Panc1 (cell line): Measurements from ENCODE around the gene KCNJ5.

Experiments
- POLR2AphosphoS5 ChIP-seq: IDR thresholded peaks from 2 replicates; pipeline ENCODE4 v1.6.1; 2012; ENCODE audit warnings: mild to moderate bottlenecking, low read depth, low read length, moderate library complexity
- SIN3A ChIP-seq: IDR thresholded peaks from 2 replicates; pipeline ENCODE4 v1.6.1; 2012; ENCODE audit warnings: low read depth, mild to moderate bottlenecking, low read length, moderate library complexity, borderline replicate concordance; ENCODE audit not compliant: insufficient read depth
- TCF7L2 ChIP-seq: IDR thresholded peaks from 2 replicates; pipeline ENCODE4 v1.6.1; 2011; ENCODE audit warnings: mild to moderate bottlenecking, low read depth, low read length, inconsistent platforms
- TF ChIP-seq, protein P1 (sequence below): fragments of 450-650 bp; IDR thresholded peaks from 2 replicates; pipeline ENCODE4 v1.5.1; 2017; ENCODE audit warnings: mild to moderate bottlenecking
- TF ChIP-seq, protein P2 (sequence below), 2 experiments: IDR thresholded peaks; 2 replicates each; pipeline ENCODE4 v1.6.1; 2011 to 2012; ENCODE audit warnings: low read depth in 2 of 2, control low read depth in 1 of 2, low read length in 1 of 2, mild to moderate bottlenecking in 1 of 2, moderate library complexity in 1 of 2; ENCODE audit not compliant: insufficient read depth in 1 of 2

GRCh38 chr11:128860571-128861361 lies 30.4 kb upstream of the KCNJ5 start:
- TF ChIP-seq, protein P1, sequence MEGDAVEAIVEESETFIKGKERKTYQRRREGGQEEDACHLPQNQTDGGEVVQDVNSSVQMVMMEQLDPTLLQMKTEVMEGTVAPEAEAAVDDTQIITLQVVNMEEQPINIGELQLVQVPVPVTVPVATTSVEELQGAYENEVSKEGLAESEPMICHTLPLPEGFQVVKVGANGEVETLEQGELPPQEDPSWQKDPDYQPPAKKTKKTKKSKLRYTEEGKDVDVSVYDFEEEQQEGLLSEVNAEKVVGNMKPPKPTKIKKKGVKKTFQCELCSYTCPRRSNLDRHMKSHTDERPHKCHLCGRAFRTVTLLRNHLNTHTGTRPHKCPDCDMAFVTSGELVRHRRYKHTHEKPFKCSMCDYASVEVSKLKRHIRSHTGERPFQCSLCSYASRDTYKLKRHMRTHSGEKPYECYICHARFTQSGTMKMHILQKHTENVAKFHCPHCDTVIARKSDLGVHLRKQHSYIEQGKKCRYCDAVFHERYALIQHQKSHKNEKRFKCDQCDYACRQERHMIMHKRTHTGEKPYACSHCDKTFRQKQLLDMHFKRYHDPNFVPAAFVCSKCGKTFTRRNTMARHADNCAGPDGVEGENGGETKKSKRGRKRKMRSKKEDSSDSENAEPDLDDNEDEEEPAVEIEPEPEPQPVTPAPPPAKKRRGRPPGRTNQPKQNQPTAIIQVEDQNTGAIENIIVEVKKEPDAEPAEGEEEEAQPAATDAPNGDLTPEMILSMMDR, result no peak
- TF ChIP-seq POLR2AphosphoS5, result no peak
- TF ChIP-seq SIN3A, result no peak
- TF ChIP-seq TCF7L2, result no peak
- TF ChIP-seq, protein P2, sequence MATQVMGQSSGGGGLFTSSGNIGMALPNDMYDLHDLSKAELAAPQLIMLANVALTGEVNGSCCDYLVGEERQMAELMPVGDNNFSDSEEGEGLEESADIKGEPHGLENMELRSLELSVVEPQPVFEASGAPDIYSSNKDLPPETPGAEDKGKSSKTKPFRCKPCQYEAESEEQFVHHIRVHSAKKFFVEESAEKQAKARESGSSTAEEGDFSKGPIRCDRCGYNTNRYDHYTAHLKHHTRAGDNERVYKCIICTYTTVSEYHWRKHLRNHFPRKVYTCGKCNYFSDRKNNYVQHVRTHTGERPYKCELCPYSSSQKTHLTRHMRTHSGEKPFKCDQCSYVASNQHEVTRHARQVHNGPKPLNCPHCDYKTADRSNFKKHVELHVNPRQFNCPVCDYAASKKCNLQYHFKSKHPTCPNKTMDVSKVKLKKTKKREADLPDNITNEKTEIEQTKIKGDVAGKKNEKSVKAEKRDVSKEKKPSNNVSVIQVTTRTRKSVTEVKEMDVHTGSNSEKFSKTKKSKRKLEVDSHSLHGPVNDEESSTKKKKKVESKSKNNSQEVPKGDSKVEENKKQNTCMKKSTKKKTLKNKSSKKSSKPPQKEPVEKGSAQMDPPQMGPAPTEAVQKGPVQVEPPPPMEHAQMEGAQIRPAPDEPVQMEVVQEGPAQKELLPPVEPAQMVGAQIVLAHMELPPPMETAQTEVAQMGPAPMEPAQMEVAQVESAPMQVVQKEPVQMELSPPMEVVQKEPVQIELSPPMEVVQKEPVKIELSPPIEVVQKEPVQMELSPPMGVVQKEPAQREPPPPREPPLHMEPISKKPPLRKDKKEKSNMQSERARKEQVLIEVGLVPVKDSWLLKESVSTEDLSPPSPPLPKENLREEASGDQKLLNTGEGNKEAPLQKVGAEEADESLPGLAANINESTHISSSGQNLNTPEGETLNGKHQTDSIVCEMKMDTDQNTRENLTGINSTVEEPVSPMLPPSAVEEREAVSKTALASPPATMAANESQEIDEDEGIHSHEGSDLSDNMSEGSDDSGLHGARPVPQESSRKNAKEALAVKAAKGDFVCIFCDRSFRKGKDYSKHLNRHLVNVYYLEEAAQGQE (IDR thresholded peaks at IDR 0.05; ENCODE audit: insufficient read depth in 1 of 2, low read depth in 2 of 2, low read length in 1 of 2), result no peak
